Choroid plexus epithelial cell (primary cell): Measurements from ENCODE around the gene EPS15.

Source experiments
- DNase-seq: peaks from one replicate; pipeline ENCODE4 v3.0.0-alpha.2; 2010; ENCODE audit warnings: low read depth
- H3K4me3 ChIP-seq: 2 replicates; pipeline ENCODE4 v1.5.1; 2011; ENCODE audit warnings: low read depth, mild to moderate bottlenecking, control low read depth, low read length, moderate library complexity
- TF ChIP-seq, protein P1 (sequence below): conservative IDR thresholded peaks from 2 replicates; pipeline ENCODE4 v1.5.1; 2011; ENCODE audit warnings: low read depth, mild to moderate bottlenecking, control low read depth, inconsistent platforms, low read length, moderate library complexity

Gene EPS15

GRCh38 chr1:51372561-51372960 lies 146.5 kb downstream of the EPS15 start:
- no peak overlapping the region for H3K4me3 ChIP-seq
- TF ChIP-seq, protein P1, sequence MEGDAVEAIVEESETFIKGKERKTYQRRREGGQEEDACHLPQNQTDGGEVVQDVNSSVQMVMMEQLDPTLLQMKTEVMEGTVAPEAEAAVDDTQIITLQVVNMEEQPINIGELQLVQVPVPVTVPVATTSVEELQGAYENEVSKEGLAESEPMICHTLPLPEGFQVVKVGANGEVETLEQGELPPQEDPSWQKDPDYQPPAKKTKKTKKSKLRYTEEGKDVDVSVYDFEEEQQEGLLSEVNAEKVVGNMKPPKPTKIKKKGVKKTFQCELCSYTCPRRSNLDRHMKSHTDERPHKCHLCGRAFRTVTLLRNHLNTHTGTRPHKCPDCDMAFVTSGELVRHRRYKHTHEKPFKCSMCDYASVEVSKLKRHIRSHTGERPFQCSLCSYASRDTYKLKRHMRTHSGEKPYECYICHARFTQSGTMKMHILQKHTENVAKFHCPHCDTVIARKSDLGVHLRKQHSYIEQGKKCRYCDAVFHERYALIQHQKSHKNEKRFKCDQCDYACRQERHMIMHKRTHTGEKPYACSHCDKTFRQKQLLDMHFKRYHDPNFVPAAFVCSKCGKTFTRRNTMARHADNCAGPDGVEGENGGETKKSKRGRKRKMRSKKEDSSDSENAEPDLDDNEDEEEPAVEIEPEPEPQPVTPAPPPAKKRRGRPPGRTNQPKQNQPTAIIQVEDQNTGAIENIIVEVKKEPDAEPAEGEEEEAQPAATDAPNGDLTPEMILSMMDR = no peak

GRCh38 chr1:51369171-51369570 lies 149.9 kb downstream of the EPS15 start:
- no peak for DNase-seq
- H3K4me3 ChIP-seq = no peak overlapping the region
- TF ChIP-seq, protein P1 = no peak

More at GRCh38 chr1:51372561-51372960, 146.5 kb downstream of the EPS15 start:
- no peak for DNase-seq

DNA sequence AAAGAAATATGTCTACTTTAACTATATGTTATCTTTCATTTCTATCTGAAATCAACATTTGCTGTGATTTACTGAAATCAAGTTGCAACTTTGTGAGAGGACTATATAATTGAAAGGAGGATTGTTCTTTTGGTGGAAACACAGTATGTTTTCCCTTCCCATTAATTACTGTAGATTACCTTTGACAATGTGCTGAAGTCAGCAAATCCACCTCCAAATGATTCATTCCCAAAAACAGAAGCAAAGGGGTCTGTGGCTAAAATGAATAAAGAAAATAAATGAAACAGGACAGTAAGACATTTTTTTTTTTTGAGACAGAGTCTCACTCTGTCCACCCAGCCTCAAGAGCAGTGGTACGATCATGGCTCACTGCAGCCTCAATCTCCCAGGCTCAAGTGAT lies 153.3 kb downstream of the EPS15 start:
- DNase-seq = no peak
- TF ChIP-seq, protein P1 = no peak
- no peak overlapping the region for H3K4me3 ChIP-seq

DNA sequence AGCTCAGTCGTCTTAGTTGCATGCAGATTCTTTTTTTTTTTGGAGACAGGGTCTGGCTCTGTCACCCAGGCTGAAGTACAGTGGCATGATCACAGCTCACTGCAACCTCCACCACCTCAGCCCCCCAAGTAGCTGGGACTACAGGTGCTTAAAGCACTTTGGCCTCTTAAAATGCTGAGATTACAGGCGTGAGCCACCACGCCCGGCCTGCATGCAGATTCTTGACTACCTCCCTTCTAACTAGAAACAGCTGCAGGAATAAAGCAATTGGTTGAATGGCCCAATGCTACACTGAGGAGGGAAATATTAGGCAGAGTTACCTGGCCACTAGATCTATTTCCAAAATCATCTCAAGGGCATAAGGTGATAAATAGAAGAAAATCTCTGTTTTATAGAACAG lies 159.2 kb downstream of the EPS15 start:
- TF ChIP-seq, protein P1 = no peak
- no peak for DNase-seq
- no peak overlapping the region for H3K4me3 ChIP-seq

- TF ChIP-seq, protein P1 = no peak
- DNase-seq = no peak
- no peak overlapping the region for H3K4me3 ChIP-seq
Observed at GRCh38 chr1:51355382-51355781, 163.7 kb downstream of the EPS15 start.

GRCh38 chr1:51354416-51354815 lies 164.7 kb downstream of the EPS15 start:
- no peak overlapping the region for H3K4me3 ChIP-seq
- DNase-seq = no peak
- TF ChIP-seq, protein P1 = no peak

- DNase-seq = no peak
- H3K4me3 ChIP-seq = no peak overlapping the region
- TF ChIP-seq, protein P1 = no peak
Observed at GRCh38 chr1:51351907-51352306, 167.2 kb downstream of the EPS15 start.
